GM23338 (cell line): ENCODE measurements around the gene HSBP1.

Experiments used
- CREB1 ChIP-seq: fragments of 250-450 bp; sonication (Bioruptor Pico); IDR thresholded peaks from 2 replicates; pipeline ENCODE4 v1.5.0; 2020; ENCODE audit warnings: low read depth, mild to moderate bottlenecking, moderate library complexity
- ETS1 ChIP-seq: IDR thresholded peaks from 2 replicates; pipeline ENCODE4 v1.6.1; 2016; ENCODE audit warnings: antibody characterized with exemption
- EZH2 ChIP-seq: fragments of 200-600 bp; sonication (generic); IDR thresholded peaks from one replicate; pipeline ENCODE4 v1.8.0; 2017; ENCODE audit warnings: antibody characterized with exemption, mild to moderate bottlenecking, low read depth; ENCODE audit not compliant: unreplicated experiment
- EZH2phosphoT487 ChIP-seq: fragments of 200-600 bp; sonication (generic); IDR thresholded peaks from one replicate; pipeline ENCODE4 v1.8.1; 2018; ENCODE audit warnings: antibody characterized with exemption; ENCODE audit not compliant: unreplicated experiment
- JUNB ChIP-seq: IDR thresholded peaks from one replicate; pipeline ENCODE4 v1.6.1; 2016; ENCODE audit warnings: antibody characterized with exemption; ENCODE audit not compliant: unreplicated experiment
- NANOG ChIP-seq: IDR thresholded peaks from 2 replicates; pipeline ENCODE4 v1.6.1; 2016; ENCODE audit warnings: antibody characterized with exemption, borderline replicate concordance
- POLR2AphosphoS5 ChIP-seq: IDR thresholded peaks from 2 replicates; pipeline ENCODE4 v1.6.1; 2016; ENCODE audit warnings: antibody characterized with exemption, low read depth
- STAT1 ChIP-seq: IDR thresholded peaks from one replicate; pipeline ENCODE4 v1.6.1; 2016; ENCODE audit warnings: antibody characterized with exemption; ENCODE audit not compliant: unreplicated experiment
- ZNF114 ChIP-seq: fragments of 250-450 bp; sonication (Bioruptor Pico); IDR thresholded peaks from 2 replicates; pipeline ENCODE4 v1.5.0; 2020; ENCODE audit warnings: mild to moderate bottlenecking, moderate library complexity
- ZNF331 ChIP-seq: fragments of 250-450 bp; sonication (Bioruptor Pico); IDR thresholded peaks from 2 replicates; pipeline ENCODE4 v1.5.0; 2020; ENCODE audit warnings: low read depth, mild to moderate bottlenecking, moderate library complexity
- ZNF462 ChIP-seq: fragments of 250-450 bp; sonication (Bioruptor Pico); IDR thresholded peaks from 2 replicates; pipeline ENCODE4 v1.5.0; 2020; ENCODE audit warnings: mild to moderate bottlenecking, moderate library complexity
- TF ChIP-seq, protein P1 (sequence below), 2 experiments: fragments of 200-600 bp in 1 of 2; sonication (generic) in 1 of 2; conservative IDR thresholded peaks; 2 replicates each; pipeline versions ENCODE4 v1.5.1 to v1.6.1; 2016 to 2017; ENCODE audit warnings: antibody characterized with exemption in 2 of 2, low read depth in 2 of 2, mild to moderate bottlenecking in 2 of 2, moderate library complexity in 1 of 2
- TF ChIP-seq, protein P2 (sequence below): IDR thresholded peaks from one replicate; pipeline ENCODE4 v1.6.1; 2018; ENCODE audit warnings: antibody characterized with exemption; ENCODE audit not compliant: unreplicated experiment

- TF ChIP-seq, protein P1, sequence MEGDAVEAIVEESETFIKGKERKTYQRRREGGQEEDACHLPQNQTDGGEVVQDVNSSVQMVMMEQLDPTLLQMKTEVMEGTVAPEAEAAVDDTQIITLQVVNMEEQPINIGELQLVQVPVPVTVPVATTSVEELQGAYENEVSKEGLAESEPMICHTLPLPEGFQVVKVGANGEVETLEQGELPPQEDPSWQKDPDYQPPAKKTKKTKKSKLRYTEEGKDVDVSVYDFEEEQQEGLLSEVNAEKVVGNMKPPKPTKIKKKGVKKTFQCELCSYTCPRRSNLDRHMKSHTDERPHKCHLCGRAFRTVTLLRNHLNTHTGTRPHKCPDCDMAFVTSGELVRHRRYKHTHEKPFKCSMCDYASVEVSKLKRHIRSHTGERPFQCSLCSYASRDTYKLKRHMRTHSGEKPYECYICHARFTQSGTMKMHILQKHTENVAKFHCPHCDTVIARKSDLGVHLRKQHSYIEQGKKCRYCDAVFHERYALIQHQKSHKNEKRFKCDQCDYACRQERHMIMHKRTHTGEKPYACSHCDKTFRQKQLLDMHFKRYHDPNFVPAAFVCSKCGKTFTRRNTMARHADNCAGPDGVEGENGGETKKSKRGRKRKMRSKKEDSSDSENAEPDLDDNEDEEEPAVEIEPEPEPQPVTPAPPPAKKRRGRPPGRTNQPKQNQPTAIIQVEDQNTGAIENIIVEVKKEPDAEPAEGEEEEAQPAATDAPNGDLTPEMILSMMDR (conservative IDR thresholded peaks at IDR 0.05; ENCODE audit: low read depth in 2 of 2): no peak
- TF ChIP-seq JUNB (no peak), ZNF114 (CRISPR knock-in tag) (no peak), POLR2AphosphoS5 (no peak), CREB1 (CRISPR knock-in tag) (no peak), EZH2phosphoT487 (no peak), ZNF462 (CRISPR knock-in tag) (no peak), EZH2 (no peak), ETS1 (no peak), STAT1 (no peak), NANOG (no peak), ZNF331 (CRISPR knock-in tag) (no peak)
- TF ChIP-seq, protein P2, sequence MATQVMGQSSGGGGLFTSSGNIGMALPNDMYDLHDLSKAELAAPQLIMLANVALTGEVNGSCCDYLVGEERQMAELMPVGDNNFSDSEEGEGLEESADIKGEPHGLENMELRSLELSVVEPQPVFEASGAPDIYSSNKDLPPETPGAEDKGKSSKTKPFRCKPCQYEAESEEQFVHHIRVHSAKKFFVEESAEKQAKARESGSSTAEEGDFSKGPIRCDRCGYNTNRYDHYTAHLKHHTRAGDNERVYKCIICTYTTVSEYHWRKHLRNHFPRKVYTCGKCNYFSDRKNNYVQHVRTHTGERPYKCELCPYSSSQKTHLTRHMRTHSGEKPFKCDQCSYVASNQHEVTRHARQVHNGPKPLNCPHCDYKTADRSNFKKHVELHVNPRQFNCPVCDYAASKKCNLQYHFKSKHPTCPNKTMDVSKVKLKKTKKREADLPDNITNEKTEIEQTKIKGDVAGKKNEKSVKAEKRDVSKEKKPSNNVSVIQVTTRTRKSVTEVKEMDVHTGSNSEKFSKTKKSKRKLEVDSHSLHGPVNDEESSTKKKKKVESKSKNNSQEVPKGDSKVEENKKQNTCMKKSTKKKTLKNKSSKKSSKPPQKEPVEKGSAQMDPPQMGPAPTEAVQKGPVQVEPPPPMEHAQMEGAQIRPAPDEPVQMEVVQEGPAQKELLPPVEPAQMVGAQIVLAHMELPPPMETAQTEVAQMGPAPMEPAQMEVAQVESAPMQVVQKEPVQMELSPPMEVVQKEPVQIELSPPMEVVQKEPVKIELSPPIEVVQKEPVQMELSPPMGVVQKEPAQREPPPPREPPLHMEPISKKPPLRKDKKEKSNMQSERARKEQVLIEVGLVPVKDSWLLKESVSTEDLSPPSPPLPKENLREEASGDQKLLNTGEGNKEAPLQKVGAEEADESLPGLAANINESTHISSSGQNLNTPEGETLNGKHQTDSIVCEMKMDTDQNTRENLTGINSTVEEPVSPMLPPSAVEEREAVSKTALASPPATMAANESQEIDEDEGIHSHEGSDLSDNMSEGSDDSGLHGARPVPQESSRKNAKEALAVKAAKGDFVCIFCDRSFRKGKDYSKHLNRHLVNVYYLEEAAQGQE: no peak
These were observed 33.7 kb upstream of the HSBP1 start for GRCh38 chr16:83774066-83774465.
